Natural killer cell (primary cell): ENCODE results near the gene KIF3B. TPM values are rescaled to one million over a fixed set of nuclear protein-coding genes. Genes with fewer than 3 reads are reported as not detected.

Source experiments
- ATAC-seq, 3 donors: fragments of 150-1000 bp in 2 of 3; fragments of 200-7000 bp in 1 of 3; cut with Tn5 transposase; 1 replicate in 1 of 3; 2 replicates in 2 of 3; pipeline ENCODE4 v1.10.0; 2021; ENCODE audit warnings: mild to moderate bottlenecking in 2 of 3, moderate library complexity in 2 of 3
- DNase-seq, 2 donors: peaks; one replicate each; pipeline versions ENCODE4 v3.0.0 to v3.0.0-alpha.2; 2013 to 2021; ENCODE audit warnings: mixed read lengths in 1 of 2
- H3K27ac ChIP-seq: one replicate; pipeline ENCODE4 v1.5.1; 2013; ENCODE audit warnings: mild to moderate bottlenecking, low read length
- H3K27me3 ChIP-seq: one replicate; pipeline ENCODE4 v1.6.1; 2013; ENCODE audit warnings: low read length; ENCODE audit not compliant: control insufficient read depth, insufficient read depth
- H3K36me3 ChIP-seq: one replicate; pipeline ENCODE4 v1.6.1; 2013; ENCODE audit warnings: low read length; ENCODE audit not compliant: control insufficient read depth, insufficient read depth
- H3K4me1 ChIP-seq: one replicate; pipeline ENCODE4 v1.6.1; 2013; ENCODE audit warnings: low read length; ENCODE audit not compliant: control insufficient read depth, insufficient read depth
- H3K4me3 ChIP-seq: one replicate; pipeline ENCODE4 v1.5.1; 2013; ENCODE audit warnings: low read length
- H3K9me3 ChIP-seq: one replicate; pipeline ENCODE4 v1.6.1; 2013; ENCODE audit warnings: low read length; ENCODE audit not compliant: control insufficient read depth, insufficient read depth
- H3K27ac Mint-ChIP-seq, 2 donors: one replicate each; pipeline ENCODE4 v1.8.0; 2022; ENCODE audit warnings: mild to moderate bottlenecking in 2 of 2, mixed read lengths in 2 of 2, moderate library complexity in 1 of 2
- H3K27me3 Mint-ChIP-seq, 2 donors: one replicate each; pipeline ENCODE4 v1.8.0; 2022; ENCODE audit warnings: low read depth in 2 of 2, mixed read lengths in 2 of 2
- H3K36me3 Mint-ChIP-seq: one replicate; pipeline ENCODE4 v1.8.0; 2022; ENCODE audit warnings: mixed read lengths
- H3K4me1 Mint-ChIP-seq, 2 donors: one replicate each; pipeline ENCODE4 v1.8.0; 2022; ENCODE audit warnings: mixed read lengths in 2 of 2
- H3K4me3 Mint-ChIP-seq: one replicate; pipeline ENCODE4 v1.8.0; 2022; ENCODE audit warnings: mild to moderate bottlenecking, moderate library complexity, mixed read lengths
- H3K9me3 Mint-ChIP-seq, 2 donors: one replicate each; pipeline ENCODE4 v1.8.0; 2022; ENCODE audit warnings: mixed read lengths in 2 of 2
- CTCF ChIP-seq: fragments of 200-600 bp; IDR thresholded peaks from one replicate; pipeline ENCODE4 v1.8.0; 2022; ENCODE audit warnings: antibody characterized with exemption
- WGBS: methylation state at CpG from one replicate; pipeline ENCODE4 v1.1.7; 2013; ENCODE audit warnings: missing lambda C conversion rate; ENCODE audit not compliant: insufficient coverage; 5-methylcytosine and 5-hydroxymethylcytosine counted together
- intact Hi-C: fragments of 100-400 bp; cut with micrococcal nuclease; formaldehyde crosslinking; loops from one replicate; pipeline ENCODE4 v1.14.2; 2022
- total RNA-seq, 4 donors: library from RNA; stranded (reverse); fragments of 120-200 nt in 1 of 4; gene quantifications; one replicate each; pipeline versions ENCODE4 v1.2.3 to v1.2.4, GENCODE V29; 2013 to 2022

The KIF3B gene
- total RNA-seq, 3 donors from 2014 or later (not counting 1 experiment from before 2014, with no cell fraction given) = 10.2 to 14.3 (median 13.2) TPM

DNA sequence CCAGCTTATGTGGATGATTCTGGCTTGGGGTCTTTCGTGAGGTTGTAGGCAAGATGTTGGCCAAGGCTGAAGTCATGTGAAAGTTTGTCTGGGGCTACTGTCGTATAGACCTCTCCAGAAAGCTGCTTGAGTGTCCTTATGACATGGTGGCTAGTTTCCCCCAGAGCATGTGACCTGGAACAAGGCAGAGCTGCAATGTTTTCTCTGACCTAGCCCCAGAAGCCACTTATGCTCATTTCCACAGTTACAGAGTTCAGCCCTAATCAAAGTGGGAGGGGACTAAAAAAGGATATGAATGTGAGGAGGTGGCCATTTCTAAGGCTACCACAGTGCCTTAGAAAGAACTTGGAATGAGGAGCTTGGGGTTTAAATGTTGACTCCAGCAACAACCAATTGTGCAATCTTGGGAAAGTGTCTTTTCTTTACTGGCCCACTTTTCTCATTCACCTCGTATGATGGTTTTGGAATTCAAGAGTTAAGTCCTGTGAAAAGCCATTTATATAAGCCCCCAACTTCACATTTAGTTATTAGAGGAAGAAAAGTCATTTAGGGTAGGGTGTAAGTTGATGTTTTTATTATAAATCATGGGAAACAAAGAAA, 74.8 kb downstream of the KIF3B start:
- intact Hi-C loops = no loop called here

GRCh38 chr20:32353848-32354496, 76.5 kb downstream of the KIF3B start:
- intact Hi-C loops = no loop called here

More for the DNA sequence above, 74.8 kb downstream of the KIF3B start:
- TF ChIP-seq CTCF = no peak
- Mint-ChIP-seq H3K36me3 (no peaks in the 10 kb centered on the region), H3K4me1 (peaks cover 3 to 4% of the 10 kb centered on the region in 2 donors), H3K27ac (no peak overlapping the region), H3K9me3 (no peaks in the 10 kb centered on the region), H3K27me3 (no peaks in the 10 kb centered on the region), H3K4me3 (no peak overlapping the region)
- Histone ChIP-seq H3K4me1 (peaks cover under 1% of the 10 kb centered on the region), H3K4me3 (no peak overlapping the region), H3K36me3 (no peaks in the 10 kb centered on the region), H3K27me3 (no peaks in the 10 kb centered on the region), H3K27ac (no peak overlapping the region), H3K9me3 (no peaks in the 10 kb centered on the region)
- ATAC-seq (peak in 1 of 3 donors; percentile 34), DNase-seq (no peak)
- WGBS = 65% methylated on average over 2 of the region's 3 CpGs

DNA sequence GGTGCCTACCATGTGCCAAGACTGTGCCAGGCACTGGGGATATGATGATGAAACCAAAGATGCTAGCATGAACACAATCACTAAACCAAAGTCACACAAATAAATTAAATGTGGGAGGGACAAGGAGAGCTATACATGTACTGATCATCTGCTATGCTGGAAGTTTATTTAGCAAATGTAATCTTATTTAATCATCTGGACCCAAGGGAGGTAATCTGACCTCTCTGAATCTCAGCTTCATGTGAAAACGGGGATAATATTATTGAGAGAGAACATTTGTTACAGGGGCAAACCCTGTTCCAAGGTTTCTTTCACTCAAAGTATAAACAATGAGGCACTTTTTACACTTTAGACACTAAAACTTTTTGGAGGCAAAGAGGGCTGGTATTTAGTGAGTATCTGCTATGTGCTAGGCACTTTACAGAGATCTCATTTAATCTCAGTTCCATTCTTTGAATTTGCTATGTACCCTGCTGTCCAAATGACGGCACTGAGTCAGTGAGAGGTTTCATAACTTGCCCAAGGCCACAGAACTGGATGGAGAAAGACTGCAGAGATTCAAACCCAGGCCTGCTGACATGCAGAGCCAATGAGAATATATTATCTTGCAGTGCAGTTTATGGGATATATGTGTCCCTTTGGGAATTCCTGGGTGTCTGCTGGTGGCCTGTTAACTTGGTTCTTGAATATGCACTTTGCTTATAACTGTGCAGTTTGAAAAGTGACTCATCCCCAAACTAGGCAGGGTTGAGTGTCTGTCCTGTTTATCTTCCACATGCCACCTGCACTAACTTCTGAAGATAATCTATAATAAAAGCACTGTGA, 77.4 kb downstream of the KIF3B start:
- peaks cover 17 to 23% of the 10 kb centered on the region in 2 donors for H3K4me1 Mint-ChIP-seq

More at GRCh38 chr20:32353848-32354496, 76.5 kb downstream of the KIF3B start:
- no peak for ATAC-seq
- Histone ChIP-seq H3K36me3 (no peaks in the 10 kb centered on the region), H3K27me3 (no peaks in the 10 kb centered on the region), H3K9me3 (no peaks in the 10 kb centered on the region), H3K4me3 (no peak overlapping the region), H3K27ac (no peak overlapping the region), H3K4me1 (peaks cover 7% of the 10 kb centered on the region)
- TF ChIP-seq CTCF = no peak
- DNase-seq = no peak
- 99% methylated on average over 6 of the region's 6 CpGs for WGBS
- Mint-ChIP-seq H3K27me3 (no peaks in the 10 kb centered on the region), H3K9me3 (no peaks in the 10 kb centered on the region), H3K4me3 (no peak overlapping the region), H3K27ac (no peak overlapping the region), H3K4me1 (peaks cover 9 to 15% of the 10 kb centered on the region in 2 donors), H3K36me3 (no peaks in the 10 kb centered on the region)

More for the DNA sequence above, 77.4 kb downstream of the KIF3B start:
- no peak for TF ChIP-seq CTCF
- H3K4me3 Mint-ChIP-seq = no peak overlapping the region
- DNase-seq (no peak), ATAC-seq (no peak)
- no peaks in the 10 kb centered on the region for H3K27me3 Mint-ChIP-seq
- Histone ChIP-seq H3K36me3 (no peaks in the 10 kb centered on the region), H3K4me3 (no peak overlapping the region), H3K27ac (peak overlapping the region; percentile 34), H3K4me1 (peaks cover 14% of the 10 kb centered on the region), H3K27me3 (no peaks in the 10 kb centered on the region), H3K9me3 (no peaks in the 10 kb centered on the region)
- H3K9me3 Mint-ChIP-seq = no peaks in the 10 kb centered on the region
- H3K27ac Mint-ChIP-seq = no peak overlapping the region
- intact Hi-C loops = loop anchor here (5.0 kb wide), 1 partner anchor 132 kb away; no protein-coding TSS in a partner anchor
- WGBS = 72% methylated on average over 1 of the region's 2 CpGs
- H3K36me3 Mint-ChIP-seq = no peaks in the 10 kb centered on the region
